DOHH2 (cell line): ENCODE measurements around the gene CDHR3.

ENCODE experiments used
- CTCF ChIP-seq: fragments of 200-600 bp; sonication (generic); IDR thresholded peaks from one replicate; pipeline ENCODE4 v1.5.1; 2014; ENCODE audit warnings: antibody characterized with exemption, mild to moderate bottlenecking, low read depth, low read length; ENCODE audit not compliant: poor library complexity, severe bottlenecking
- EZH2phosphoT487 ChIP-seq: fragments of 200-600 bp; sonication (generic); IDR thresholded peaks from 2 replicates; pipeline ENCODE4 v1.6.1; 2017; ENCODE audit warnings: borderline replicate concordance, mild to moderate bottlenecking, antibody characterized with exemption, low read length, moderate library complexity, mixed read lengths

- TF ChIP-seq CTCF (no peak), EZH2phosphoT487 (no peak)
Observed at GRCh38 chr7:106063024-106063423, 100.0 kb downstream of the CDHR3 start.
